ENCODE results near the gene ZNF460.
"Not testable (repeated sequence)": the region's sequence is repeated elsewhere in the genome, so short reads cannot be mapped to it uniquely, and the experiment has no call there.

ZNF460 gene

DNA sequence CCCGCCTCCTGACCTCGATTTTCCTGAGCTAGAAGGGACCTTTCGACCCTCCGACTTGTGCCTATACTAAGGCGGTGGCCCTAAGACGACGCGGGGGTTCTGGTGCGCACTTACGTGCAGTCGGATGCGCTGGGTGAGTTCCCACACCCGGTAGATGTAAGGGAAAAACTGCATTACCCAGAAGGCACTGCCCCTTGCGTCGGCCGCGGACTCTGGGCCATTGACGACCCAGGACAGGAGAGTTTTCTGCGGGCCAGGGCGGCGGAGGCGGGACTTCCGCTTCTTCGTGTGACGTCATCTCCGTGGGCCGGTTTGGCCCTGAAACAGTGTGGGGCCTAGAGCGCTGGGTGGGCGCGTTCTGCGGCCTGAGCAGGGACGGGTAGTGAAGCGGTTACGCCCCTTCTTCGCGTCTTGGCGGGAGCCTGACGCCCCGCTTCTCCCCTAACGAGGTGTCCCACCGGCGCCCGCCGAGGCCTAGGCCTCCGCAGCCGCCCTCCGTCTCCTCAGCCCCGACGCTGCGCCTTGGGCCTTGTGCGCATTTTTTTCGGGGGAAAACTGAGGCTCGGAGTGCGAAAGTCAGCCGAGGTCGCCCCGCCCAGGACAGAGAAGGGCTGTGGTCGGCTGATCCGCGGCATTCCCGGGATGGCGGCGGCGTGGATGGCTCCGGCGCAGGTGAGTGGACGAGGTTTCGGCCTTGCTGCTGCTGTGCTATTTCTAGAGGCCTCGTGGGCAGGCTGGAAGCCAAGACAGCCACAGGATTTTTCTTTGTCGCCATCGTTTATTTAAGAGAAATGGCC lies at the start of gene ZNF460:
Gene ZNF460, plus strand, starts transcription at position 321 of the 797 bp plus-strand sequence. Its CDS starts 322 bp downstream, at position 643.
- DNase-seq (ENCODE audit: low read depth in 2 of 2) = peak; percentile 92 to 97

DNA sequence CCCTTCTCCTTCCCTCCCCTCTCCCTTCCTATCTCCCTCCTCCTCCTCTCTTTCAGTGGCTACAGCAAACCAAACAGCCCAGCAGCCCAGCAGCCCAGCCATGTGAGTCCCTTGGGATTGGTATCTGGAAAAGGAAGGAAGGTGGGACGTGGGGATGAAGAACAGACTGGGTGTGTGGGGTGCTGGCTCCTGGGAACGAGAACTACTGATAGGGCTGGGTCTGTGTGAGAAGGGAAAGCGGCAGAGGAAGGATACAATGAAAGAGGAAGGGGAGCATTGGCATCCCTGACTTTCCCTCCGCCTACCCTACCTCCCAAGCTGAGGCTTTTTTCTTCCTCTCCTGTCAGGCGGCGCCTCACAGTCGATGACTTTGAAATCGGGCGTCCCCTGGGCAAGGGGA lies 48.6 kb upstream of the ZNF460 start:
- no peak for DNase-seq (ENCODE audit: low read depth in 2 of 2)

DNA sequence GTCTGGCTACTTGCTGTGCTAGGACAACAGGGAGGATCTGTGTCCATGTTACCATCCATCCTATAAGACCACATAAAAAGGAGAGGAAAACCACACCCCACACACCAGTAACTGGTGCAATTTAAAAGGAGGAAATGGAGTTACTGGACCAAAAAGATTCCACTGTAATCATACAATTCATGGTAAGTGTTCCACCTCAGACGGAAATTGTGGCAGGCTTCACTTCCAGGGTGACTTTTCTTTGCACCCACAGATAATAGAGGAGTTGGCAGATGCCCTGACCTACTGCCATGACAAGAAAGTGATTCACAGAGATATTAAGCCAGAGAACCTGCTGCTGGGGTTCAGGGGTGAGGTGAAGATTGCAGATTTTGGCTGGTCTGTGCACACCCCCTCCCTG lies 47.1 kb upstream of the ZNF460 start:
- DNase-seq (ENCODE audit: low read depth in 2 of 2) = no peak

DNA sequence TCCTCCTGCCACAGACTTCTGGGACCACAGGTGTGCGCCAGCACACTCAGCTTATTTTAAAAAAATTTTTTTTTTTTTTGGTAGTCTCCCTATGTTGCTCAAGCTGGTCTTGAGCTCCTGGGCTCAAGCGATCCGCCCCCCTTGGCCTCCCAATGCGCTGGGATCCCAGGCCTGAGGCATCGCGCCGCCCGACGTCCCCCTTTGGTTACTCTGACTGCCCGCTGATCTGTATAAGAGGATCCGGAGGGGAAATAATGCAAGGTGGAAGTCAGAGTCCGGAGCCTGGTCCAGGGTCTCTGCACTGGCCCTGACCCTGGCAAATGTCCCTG lies 40.3 kb upstream of the ZNF460 start:
- no peak for DNase-seq (ENCODE audit: low read depth in 2 of 2)

DNA sequence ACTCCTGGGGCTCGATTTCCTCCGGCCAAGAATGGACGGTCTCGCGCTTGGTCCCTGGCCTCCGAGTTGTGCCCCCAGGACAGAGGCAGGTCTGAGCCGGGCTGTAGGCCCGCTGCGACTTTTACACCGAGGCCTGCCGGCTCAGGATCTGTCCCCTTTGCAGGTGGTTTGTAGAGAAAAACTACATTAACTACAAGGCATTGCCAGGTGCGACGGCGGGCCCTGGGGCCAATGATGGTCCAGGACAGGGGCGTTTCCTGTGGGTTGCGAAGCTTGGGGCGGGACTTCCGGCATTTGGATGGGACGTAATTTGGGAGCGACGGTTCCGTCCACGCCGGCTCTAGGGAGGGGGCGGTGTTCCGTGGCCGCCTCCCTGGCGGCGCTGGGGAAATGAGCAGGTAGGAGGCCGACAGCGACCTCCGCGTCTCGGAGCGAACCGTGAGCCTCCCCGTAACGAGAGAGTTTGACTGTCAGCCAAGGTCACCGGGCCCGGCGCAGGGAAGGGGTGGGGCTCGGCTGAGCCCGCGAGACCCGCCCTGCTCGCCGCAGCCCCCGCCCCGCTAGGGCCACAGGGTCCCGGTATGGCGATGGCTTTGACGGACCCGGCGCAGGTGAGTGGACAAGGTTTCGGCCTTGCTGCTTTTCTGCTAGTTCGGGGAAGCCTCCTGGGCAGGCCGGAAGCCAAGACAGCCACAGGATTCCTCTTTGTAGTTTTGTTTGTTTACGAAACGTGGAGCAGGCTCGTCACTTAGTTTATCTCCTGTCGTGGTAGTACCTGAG lies 39.8 kb upstream of the ZNF460 start, which contains the start of gene ZNF805:
Gene ZNF805, plus strand, starts transcription at position 322 of the 780 bp plus-strand sequence. Its CDS starts 260 bp downstream, at position 582.
- peak; percentile 89 to 92 for DNase-seq (ENCODE audit: low read depth in 2 of 2)

DNA sequence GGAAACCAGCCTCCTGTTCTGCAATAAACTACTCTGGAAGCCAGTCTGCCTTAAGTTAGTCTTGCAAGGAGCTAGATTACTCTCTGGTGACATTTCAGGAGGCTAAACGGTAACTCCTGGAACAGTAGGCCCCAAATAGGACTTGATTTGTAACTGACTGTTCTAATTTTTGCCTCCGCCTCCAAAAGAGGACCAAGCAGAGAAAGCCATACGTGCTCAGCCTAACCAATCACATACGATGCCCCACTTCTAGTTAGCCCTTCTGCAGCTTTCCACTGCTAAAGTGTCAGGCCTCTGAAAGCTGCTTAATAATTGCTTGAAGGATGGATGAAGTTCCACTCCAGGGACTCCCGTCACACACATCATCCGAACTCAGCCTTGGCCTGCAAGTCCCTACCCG lies 39.1 kb upstream of the ZNF460 start:
- DNase-seq (ENCODE audit: low read depth in 2 of 2) = no peak

DNA sequence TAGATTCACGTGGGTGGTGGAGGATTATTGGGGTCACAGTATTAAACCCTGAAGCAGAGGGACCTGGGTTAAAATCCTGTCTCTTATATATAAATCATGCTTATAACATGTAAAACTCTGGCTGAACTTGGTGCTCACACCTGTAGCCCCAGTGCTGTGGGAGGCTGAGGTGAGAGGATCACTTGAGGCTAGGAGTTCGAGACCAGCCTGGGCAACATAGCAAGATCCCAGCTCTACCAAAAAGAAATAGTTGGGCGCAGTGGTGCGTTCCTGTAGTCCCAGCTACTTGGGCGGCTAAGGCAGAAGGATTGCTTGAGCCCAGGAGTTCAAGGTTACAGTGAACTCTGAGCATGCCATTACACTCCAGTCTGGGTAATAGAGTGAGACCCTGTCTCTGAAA lies 37.5 kb upstream of the ZNF460 start:
- no peak for DNase-seq (ENCODE audit: low read depth in 2 of 2)

DNA sequence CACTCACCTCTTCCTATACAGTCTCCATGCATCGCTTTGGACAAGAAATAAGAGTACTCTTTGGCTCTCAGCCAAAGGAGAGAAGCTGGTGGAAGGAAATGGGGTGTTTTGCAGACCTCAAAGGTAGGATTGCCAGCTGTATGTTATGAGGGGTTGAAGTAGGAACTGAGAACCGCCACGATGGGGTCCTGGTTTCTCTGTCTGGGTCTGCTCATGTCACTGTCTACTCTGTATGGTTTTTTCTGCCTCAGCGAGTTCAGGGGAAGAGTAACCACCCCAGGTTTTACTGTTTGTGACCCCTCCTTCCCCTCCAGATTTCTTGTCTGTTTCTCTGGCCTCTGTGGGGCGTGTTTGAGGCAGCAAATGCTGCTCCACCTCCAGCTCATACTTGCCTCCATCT lies 35.8 kb upstream of the ZNF460 start:
- no peak for DNase-seq (ENCODE audit: low read depth in 2 of 2)

DNA sequence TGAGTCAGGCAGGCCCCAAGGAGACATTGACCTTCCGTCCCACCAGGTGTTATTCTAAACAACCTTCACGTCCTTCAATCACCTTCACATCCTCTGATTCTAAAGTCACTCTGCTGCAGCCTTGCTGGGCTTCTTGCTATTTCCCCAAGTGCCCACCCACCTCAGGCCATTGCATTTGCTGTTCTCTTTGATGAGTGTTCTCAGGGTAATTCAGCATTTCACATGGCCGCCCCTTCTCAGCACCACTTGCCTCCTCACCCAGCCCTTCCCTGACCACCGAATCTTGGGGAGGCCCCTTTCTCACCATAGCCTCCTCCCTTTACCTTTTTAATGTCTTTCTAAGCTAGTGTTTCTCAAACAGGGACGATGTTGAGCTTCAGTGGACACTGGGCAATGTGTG lies 35.2 kb upstream of the ZNF460 start:
- DNase-seq (ENCODE audit: low read depth in 2 of 2) = no peak

DNA sequence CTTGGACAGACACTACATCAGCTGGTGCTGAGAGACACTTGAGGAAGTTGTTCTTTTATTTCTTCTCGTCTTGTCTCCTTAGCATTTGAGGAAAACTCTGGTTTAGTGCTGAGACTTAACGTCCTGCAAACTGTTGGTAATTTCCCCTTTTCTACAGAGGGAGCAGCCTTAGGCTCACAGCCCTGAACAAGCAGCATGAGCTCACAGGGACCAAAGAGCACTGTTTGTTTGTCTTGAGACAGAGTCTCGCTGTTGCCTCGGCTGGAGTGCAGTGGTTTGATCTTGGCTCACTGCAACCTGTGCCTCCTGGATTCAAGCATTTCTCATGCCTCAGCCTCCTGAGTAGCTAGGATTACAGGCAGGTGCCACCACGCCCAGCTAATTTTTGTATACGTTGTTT lies 34.3 kb upstream of the ZNF460 start:
- DNase-seq (ENCODE audit: low read depth in 2 of 2) = no peak

DNA sequence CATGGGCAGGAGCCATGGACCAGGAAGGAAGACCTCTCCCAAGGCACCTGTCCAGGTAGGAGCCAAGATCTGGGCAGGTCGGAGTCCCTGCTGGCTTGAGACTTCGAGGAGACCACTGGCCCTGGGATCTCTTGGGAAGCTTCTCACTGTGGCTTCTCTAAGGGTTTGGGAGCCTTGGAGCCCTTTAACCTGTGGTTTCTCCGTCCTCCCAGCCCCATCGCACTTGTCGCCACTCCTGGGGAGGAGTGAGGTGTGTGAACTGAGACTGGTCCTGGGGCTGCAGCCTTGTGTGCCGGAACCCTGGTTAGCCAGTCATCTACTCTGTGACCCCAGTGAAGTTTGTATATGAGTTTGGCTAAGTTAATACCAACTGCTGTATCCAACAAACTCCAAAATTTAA lies 31.6 kb upstream of the ZNF460 start:
- DNase-seq (ENCODE audit: low read depth in 2 of 2) = no peak

DNA sequence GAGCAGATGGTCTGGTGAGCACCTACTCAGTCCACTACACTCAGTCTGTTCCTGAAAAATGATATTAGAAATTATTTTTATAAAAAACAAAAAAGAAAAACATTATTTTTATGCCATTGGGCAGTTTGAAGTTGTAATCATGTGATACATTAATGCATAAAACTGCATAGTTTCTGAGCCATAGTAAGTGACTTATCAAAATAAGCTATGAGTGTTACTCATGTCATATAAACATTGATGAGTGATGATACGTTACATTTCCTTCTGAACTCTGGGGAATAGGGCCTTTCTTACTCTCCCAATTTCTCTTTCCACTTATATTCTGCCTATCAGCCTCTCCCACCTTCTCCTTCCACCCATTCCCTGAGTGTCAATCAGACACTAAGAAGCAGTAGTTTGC lies 31.0 kb upstream of the ZNF460 start:
- DNase-seq (ENCODE audit: low read depth in 2 of 2) = no peak

DNA sequence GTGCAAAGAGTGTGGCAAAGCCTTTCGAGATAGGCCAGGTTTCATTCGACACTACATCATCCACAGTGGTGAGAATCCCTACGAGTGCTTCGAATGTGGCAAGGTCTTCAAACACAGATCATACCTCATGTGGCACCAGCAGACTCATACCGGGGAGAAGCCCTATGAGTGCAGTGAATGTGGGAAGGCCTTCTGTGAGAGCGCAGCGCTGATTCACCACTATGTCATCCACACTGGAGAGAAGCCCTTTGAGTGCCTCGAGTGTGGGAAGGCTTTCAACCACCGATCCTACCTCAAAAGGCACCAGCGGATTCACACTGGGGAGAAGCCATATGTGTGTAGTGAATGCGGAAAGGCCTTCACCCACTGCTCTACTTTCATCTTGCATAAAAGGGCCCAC lies 26.5 kb upstream of the ZNF460 start:
- peak in 1 of 2 donors; percentile 18 for DNase-seq (ENCODE audit: low read depth in 2 of 2)

DNA sequence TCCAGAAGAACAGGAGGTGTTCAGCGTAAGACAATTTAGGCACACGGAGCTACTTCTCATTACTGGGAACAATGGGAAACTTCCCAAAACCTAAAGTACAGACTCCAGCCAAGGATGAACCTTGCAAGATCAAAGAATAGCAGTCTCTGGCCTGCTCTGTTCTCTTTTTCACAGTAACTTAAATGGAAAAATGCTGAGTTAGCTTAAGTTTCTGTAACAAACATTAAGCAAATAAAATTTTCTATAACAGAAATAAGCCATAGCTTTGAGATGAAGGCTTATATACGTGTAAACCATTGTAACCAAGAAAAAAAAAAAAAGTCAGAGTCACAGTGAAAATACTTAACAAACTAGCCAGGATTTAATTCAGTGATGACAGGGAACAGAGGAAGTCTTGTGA lies 18.2 kb upstream of the ZNF460 start:
- no peak for DNase-seq (ENCODE audit: low read depth in 2 of 2)

DNA sequence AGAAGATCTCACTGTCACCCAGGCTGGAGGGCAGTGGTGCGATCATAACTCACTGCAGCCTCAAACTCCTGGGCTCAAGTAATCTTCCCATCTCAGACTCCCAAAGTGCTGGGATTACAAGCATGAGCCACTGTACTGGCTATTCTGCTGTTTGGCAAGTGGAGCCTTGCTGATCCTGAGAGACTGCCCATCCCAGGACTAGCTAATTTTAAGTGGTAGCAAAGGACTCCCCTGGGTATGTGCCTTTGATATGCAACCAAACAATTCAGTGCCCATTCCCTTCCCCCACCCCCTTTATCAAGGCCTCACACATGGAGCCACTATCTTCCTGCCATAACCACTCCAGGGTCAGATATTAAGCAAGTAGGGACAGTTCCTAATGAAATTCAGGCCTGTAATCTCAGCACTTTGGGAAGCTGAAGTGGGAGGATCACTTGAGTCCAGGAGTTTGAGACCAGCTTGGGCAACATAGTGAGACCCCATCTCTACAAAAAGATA lies 17.0 kb upstream of the ZNF460 start:
- DNase-seq (ENCODE audit: low read depth in 2 of 2) = no peak

DNA sequence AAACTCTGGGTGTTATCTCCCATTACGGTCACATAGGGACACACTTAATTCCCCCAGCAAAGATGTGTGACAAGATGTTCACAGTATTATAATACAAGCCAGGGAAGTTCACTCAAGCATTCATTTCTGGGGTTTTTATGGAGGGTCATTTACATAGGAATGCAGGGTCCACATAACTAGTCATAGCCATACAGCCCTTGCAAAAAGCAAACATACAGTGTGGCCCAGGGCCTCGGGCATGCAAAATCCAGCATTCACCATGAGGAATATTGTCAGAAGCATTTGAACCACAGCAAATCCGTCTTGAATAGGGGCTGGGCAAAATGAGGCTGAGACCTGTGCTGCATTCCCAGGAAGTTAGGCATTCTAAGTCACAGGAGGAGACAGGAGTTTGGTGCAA lies 13.0 kb upstream of the ZNF460 start:
- no peak for DNase-seq (ENCODE audit: low read depth in 2 of 2)

DNA sequence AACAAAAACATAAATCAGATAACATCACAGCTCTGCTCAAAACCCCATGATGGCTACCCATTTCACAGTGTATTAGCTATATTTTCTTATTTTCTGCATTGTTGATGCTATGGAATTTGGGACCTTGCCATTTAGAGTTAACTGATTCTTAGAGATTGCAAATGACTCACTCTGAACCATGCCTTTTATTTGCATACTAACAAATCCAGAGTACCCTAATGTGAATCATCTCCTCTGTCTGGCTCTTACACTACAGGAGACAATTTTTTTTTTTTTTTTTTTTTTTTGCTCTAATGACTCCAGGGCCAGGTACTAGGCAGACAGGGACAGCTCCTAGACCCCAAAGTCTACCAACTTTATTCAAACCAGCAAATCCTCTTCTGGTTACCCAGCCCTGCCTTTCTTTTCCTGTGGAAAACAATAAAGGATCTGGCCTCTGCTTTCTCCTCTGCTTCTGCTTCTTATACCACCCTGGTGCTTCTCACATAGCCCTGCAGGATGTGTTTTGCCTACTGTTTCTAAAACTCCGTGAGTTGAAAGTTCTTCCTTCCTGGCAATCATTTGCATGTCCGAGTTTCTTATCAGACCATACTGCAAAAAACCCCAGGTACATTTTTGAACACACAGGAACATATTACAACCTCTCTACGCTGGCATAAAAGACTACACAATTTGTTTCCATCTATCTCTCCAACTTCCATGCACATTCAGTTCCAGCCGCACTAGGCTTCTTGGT lies 10.6 kb upstream of the ZNF460 start:
- DNase-seq (ENCODE audit: low read depth in 2 of 2) = no peak

DNA sequence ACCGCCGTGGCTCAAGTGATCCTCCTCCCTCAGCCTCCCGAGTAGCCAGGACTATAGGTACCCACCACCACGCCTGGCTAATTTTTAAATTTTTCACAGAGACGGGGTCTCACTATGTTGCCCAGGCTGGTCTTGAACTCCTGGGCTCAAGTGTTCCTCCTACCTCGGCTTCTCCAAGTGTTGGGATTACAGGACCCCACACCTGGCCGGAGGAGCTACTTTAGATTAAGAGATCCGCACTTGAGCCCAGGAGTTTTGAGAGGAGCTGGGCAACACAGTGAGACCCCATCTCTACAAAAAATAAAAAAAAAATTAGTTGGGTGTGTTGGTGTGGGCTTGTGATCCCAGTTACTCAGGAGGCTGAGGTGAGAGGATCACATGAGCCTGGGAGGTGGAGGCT lies 9.0 kb upstream of the ZNF460 start:
- DNase-seq (ENCODE audit: low read depth in 2 of 2) = no peak

DNA sequence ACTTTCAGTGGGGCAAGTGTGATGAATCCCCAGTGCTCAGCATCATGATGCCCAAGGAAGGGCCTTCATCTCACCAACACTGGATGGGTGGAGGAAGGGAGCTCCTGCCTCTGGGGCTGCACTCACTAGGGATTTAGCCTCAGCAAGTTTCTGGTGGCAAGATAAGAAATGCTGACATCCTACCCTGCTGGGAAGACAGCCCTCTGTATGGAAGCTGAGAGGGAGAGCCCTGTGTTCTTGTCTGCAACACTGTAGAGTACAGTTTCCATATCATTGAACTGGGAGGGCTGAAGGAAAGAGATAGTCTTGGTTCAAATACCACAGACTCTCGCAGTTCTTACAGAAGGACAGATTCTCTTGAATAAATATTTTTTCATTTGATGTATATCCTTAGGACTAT lies 7.3 kb upstream of the ZNF460 start:
- no peak for DNase-seq (ENCODE audit: low read depth in 2 of 2)

DNA sequence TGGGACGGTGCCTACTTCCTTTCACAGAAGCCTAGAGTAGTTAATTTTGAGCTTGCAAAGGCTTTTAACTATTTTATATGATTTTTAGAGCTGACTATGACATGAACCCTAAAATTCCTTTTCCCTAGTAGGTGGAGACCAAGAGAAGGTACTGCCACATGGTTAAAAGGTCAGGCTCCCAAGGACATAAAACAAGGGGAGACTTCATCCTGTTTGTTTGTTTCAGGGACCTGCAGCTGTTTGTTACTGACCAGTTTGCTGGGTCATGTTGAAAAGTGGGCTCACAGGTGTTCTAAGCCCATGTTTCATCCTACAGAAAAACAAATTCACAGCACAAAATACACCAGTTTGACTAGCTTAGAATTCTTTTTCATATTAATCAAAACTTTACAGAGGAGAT lies 3.9 kb upstream of the ZNF460 start:
- DNase-seq (ENCODE audit: low read depth in 2 of 2) = no peak

DNA sequence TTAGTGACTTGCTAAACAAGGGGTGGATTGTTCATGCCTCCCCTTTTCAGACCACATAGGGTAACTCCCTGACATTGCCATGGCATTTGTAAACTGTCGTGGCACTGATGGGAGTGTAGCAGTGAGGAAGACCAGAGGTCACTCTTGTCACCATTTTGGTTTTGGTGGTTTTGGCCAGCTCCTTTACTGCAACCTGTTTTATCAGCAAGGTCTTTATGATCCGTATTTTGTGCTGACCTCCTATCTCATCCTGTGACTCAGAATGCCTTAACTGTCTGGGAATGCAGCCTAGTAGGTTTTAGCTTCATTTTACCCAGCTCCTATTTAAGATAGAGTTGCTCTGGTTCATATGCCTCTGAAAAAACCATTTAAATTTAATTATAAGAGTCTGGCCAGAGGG lies 1.8 kb upstream of the ZNF460 start:
- DNase-seq (ENCODE audit: low read depth in 2 of 2) = not testable (repeated sequence)

DNA sequence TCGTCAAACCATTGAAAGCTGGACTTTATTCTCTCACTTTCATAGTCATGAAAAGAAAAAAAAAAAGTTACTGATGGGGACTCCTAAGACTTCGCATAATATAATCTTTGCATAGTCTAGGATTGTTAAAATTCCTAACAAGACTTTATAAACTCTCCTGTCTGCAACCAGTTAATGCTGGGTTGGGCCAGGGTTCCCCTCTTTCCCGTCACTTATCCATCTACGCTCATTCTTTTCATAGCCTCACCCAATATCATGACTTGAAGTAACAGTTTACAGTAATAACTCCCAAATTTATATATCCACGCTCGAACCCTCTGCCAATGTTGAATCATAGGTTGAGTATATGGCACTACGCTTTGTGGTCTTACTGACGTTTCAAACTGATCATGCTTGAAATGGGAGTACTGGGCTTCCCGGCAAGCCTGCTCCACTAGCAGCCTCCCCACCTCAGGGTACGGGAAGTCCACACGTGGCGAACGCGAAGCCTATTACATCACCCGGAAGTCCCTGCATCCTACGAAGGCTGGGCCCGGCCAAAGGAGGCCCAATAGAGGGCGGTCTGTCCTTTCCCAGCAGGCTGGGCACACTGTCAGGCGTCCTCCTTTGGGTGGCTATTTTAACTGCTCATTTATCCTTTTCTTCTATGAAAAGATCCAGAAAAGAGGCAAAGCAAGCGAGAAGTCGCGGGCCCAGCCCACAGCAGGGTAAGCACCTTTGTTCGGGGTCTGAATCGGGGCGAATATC lies 694 bp upstream of the ZNF460 start:
- DNase-seq (ENCODE audit: low read depth in 2 of 2) = peak; percentile 67 to 75
